ENCODE measurements around the gene FAM187B.
"Not testable (repeated sequence)": the region's sequence is repeated elsewhere in the genome, so short reads cannot be mapped to it uniquely, and the experiment has no call there.

The FAM187B gene

GRCh38 chr19:35222373-35223015 is 6.0 kb downstream of the FAM187B start:
- DNase-seq (ENCODE audit: extremely low read depth, low read depth): no peak
- no peak overlapping the region for H3K4me3 ChIP-seq (replicated peaks; ENCODE audit: low read depth, low read length)
- TF ChIP-seq CTCF (IDR thresholded peaks at IDR 0.05; ENCODE audit: low read depth, low read length, missing control alignments): no peak

GRCh38 chr19:35220973-35221590 is 7.5 kb downstream of the FAM187B start:
- not testable (repeated sequence) for DNase-seq (ENCODE audit: extremely low read depth, low read depth); H3K4me3 ChIP-seq (replicated peaks; ENCODE audit: low read depth, low read length)

DNA sequence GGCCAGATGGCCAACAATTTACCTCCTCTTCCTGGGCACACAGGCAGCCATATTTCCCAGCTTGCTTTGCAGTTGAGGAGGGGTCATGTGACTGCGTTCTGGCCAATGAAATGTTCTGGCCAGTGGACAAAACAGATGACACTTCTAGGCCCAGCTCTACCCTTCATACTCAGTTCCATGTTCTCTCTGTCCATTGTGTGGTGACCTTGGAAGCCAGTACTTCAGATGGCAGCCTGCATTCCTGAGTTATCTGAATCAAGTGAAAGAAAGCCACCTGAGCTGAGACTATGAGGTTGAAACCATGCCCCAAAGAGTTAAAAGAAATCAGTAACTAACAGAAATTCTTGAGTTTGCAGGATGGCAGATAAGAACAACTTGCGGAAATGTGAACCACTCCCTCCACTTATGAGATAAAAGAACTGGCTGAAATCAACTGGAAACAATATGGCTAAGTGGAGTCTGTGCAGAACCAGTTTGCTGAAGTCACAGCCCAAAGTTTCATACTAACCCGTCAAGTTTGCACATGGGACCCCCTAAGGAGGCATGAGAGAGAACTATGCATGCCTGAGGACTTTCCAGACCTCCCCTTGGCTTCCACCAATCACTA is 8.1 kb downstream of the FAM187B start:
- no peak for DNase-seq (ENCODE audit: extremely low read depth, low read depth)
- no peak for TF ChIP-seq CTCF (IDR thresholded peaks at IDR 0.05; ENCODE audit: low read depth, low read length, missing control alignments)
- H3K4me3 ChIP-seq (replicated peaks; ENCODE audit: low read depth, low read length): no peak overlapping the region

GRCh38 chr19:35219008-35219407 is 9.5 kb downstream of the FAM187B start:
- H3K4me3 ChIP-seq (replicated peaks; ENCODE audit: low read depth, low read length): no peak overlapping the region
- DNase-seq (ENCODE audit: extremely low read depth, low read depth): no peak
- no peak for TF ChIP-seq CTCF (IDR thresholded peaks at IDR 0.05; ENCODE audit: low read depth, low read length, missing control alignments)

- no peak for TF ChIP-seq CTCF (IDR thresholded peaks at IDR 0.05; ENCODE audit: low read depth, low read length, missing control alignments)
- no peak overlapping the region for H3K4me3 ChIP-seq (replicated peaks; ENCODE audit: low read depth, low read length)
- no peak for DNase-seq (ENCODE audit: extremely low read depth, low read depth)
These were observed 10.9 kb downstream of the FAM187B start for GRCh38 chr19:35217649-35217990.

- H3K4me3 ChIP-seq (replicated peaks; ENCODE audit: low read depth, low read length): no peak overlapping the region
- no peak for DNase-seq (ENCODE audit: extremely low read depth, low read depth)
- no peak for TF ChIP-seq CTCF (IDR thresholded peaks at IDR 0.05; ENCODE audit: low read depth, low read length, missing control alignments)
These were observed 11.5 kb downstream of the FAM187B start for GRCh38 chr19:35216833-35217648.

All from HFF-Myc (cell line).